ENCODE data around the gene MYO15B. TPM values are rescaled to one million over a fixed set of nuclear protein-coding genes. Genes with fewer than 3 reads are reported as not detected.
A peak's percentile ranks its signal among the peaks of the same experiment; 100 is the strongest.

The MYO15B gene
- total RNA-seq, 1 experiment from 2014 or later: 2.9 TPM

GRCh38 chr17:75621489-75621888 lies 33.9 kb downstream of the MYO15B start:
- DNase-seq (ENCODE audit: extremely low read depth, low read depth): no peak

- no peak for DNase-seq (ENCODE audit: extremely low read depth, low read depth)
These were observed 34.5 kb downstream of the MYO15B start for GRCh38 chr17:75622076-75622475.

GRCh38 chr17:75622771-75623273 lies 35.2 kb downstream of the MYO15B start:
- DNase-seq (ENCODE audit: extremely low read depth, low read depth): no peak

- DNase-seq (ENCODE audit: extremely low read depth, low read depth): no peak
These were observed 35.8 kb downstream of the MYO15B start for GRCh38 chr17:75623386-75623785.

GRCh38 chr17:75624021-75624420 lies 36.4 kb downstream of the MYO15B start:
- no peak for DNase-seq (ENCODE audit: extremely low read depth, low read depth)

GRCh38 chr17:75624714-75625345 lies 37.2 kb downstream of the MYO15B start:
- DNase-seq (ENCODE audit: extremely low read depth, low read depth): no peak

GRCh38 chr17:75625813-75626486 lies 38.4 kb downstream of the MYO15B start:
- DNase-seq (ENCODE audit: extremely low read depth, low read depth): no peak

- DNase-seq (ENCODE audit: extremely low read depth, low read depth): no peak
These were observed 39.0 kb downstream of the MYO15B start for GRCh38 chr17:75626496-75627038.

GRCh38 chr17:75627094-75627493 lies 39.5 kb downstream of the MYO15B start:
- DNase-seq (ENCODE audit: extremely low read depth, low read depth): no peak

- no peak for DNase-seq (ENCODE audit: extremely low read depth, low read depth)
These were observed 40.8 kb downstream of the MYO15B start for GRCh38 chr17:75628425-75628824.

GRCh38 chr17:75629157-75629556 lies 41.6 kb downstream of the MYO15B start:
- no peak for DNase-seq (ENCODE audit: extremely low read depth, low read depth)

GRCh38 chr17:75630071-75630917 lies 42.7 kb downstream of the MYO15B start:
- DNase-seq (ENCODE audit: extremely low read depth, low read depth): no peak

- DNase-seq (ENCODE audit: extremely low read depth, low read depth): no peak
These were observed 43.8 kb downstream of the MYO15B start for GRCh38 chr17:75631353-75631752.

- DNase-seq (ENCODE audit: extremely low read depth, low read depth): no peak
These were observed 44.8 kb downstream of the MYO15B start for GRCh38 chr17:75632428-75632827.

GRCh38 chr17:75632863-75633485 lies 45.4 kb downstream of the MYO15B start, which contains the start of gene SMIM5:
TSS of gene SMIM5 (plus strand) at chr17:75633434. CDS start at chr17:75640202, 6,768 bp downstream.
- peak; percentile 69 for DNase-seq (ENCODE audit: extremely low read depth, low read depth)

GRCh38 chr17:75633486-75634375 lies 46.1 kb downstream of the MYO15B start:
- DNase-seq (ENCODE audit: extremely low read depth, low read depth): peak; percentile 87

- no peak for DNase-seq (ENCODE audit: extremely low read depth, low read depth)
These were observed 46.8 kb downstream of the MYO15B start for GRCh38 chr17:75634376-75634740.

- DNase-seq (ENCODE audit: extremely low read depth, low read depth): no peak
These were observed 47.4 kb downstream of the MYO15B start for GRCh38 chr17:75634754-75635609.
